Loucy (cell line): ENCODE data around the gene BCAR3.

Experiments
- H2AFZ ChIP-seq: fragments of 200-600 bp; sonication (generic); 2 replicates; pipeline ENCODE4 v1.6.0; 2016; ENCODE audit warnings: antibody characterized with exemption, mild to moderate bottlenecking, low read length, moderate library complexity
- H3F3A ChIP-seq: fragments of 200-600 bp; 2 replicates; pipeline ENCODE4 v1.6.0; 2016; ENCODE audit warnings: antibody characterized with exemption, low read depth, mild to moderate bottlenecking
- H3K27me3 ChIP-seq: fragments of 200-600 bp; sonication (generic); 2 replicates; pipeline ENCODE4 v1.6.1; 2014; ENCODE audit warnings: low read length, mild to moderate bottlenecking; ENCODE audit not compliant: insufficient read depth, poor library complexity, severe bottlenecking
- H3K36me3 ChIP-seq: fragments of 200-600 bp; sonication (generic); 2 replicates; pipeline ENCODE4 v1.6.1; 2016; ENCODE audit warnings: low read length; ENCODE audit not compliant: insufficient read depth
- H3K4me1 ChIP-seq: fragments of 200-600 bp; sonication (generic); 2 replicates; pipeline ENCODE4 v1.5.1; 2014; ENCODE audit warnings: low read length, mild to moderate bottlenecking; ENCODE audit not compliant: insufficient read depth, poor library complexity, severe bottlenecking
- H3K4me2 ChIP-seq: fragments of 200-600 bp; sonication (generic); 2 replicates; pipeline ENCODE4 v1.6.0; 2014; ENCODE audit warnings: antibody characterized with exemption, low read length, low read depth, mild to moderate bottlenecking; ENCODE audit not compliant: poor library complexity, severe bottlenecking
- H3K4me3 ChIP-seq: fragments of 200-600 bp; sonication (generic); 2 replicates; pipeline ENCODE4 v1.5.1; 2014; ENCODE audit warnings: low read length, mild to moderate bottlenecking, mixed read lengths; ENCODE audit not compliant: poor library complexity, severe bottlenecking
- H3K79me2 ChIP-seq: fragments of 200-600 bp; sonication (generic); 2 replicates; pipeline ENCODE4 v1.6.1; 2014; ENCODE audit warnings: low read length; ENCODE audit not compliant: insufficient read depth
- H3K9ac ChIP-seq: fragments of 200-600 bp; sonication (generic); 2 replicates; pipeline ENCODE4 v1.6.0; 2014; ENCODE audit warnings: mild to moderate bottlenecking, low read depth, low read length, moderate library complexity; ENCODE audit not compliant: poor library complexity, severe bottlenecking
- H3K9me2 ChIP-seq: fragments of 200-600 bp; sonication (generic); replicated peaks from 2 replicates; pipeline ENCODE4 v1.6.1; 2016; ENCODE audit warnings: low read depth, low read length, mixed read lengths
- H3K9me3 ChIP-seq: fragments of 200-600 bp; sonication (generic); 2 replicates; pipeline ENCODE4 v1.6.1; 2014; ENCODE audit warnings: mild to moderate bottlenecking, antibody characterized with exemption, low read length, low read depth; ENCODE audit not compliant: insufficient read depth
- H4K20me1 ChIP-seq: fragments of 200-600 bp; sonication (generic); 2 replicates; pipeline ENCODE4 v1.6.0; 2014; ENCODE audit warnings: antibody characterized with exemption, low read length, mild to moderate bottlenecking; ENCODE audit not compliant: insufficient read depth, poor library complexity, severe bottlenecking
- EZH2phosphoT487 ChIP-seq: fragments of 200-600 bp; IDR thresholded peaks from 2 replicates; pipeline ENCODE4 v1.6.1; 2018; ENCODE audit warnings: antibody characterized with exemption, mild to moderate bottlenecking, moderate library complexity, borderline replicate concordance
- TF ChIP-seq, protein P1 (sequence below): fragments of 200-600 bp; sonication (generic); conservative IDR thresholded peaks from 2 replicates; pipeline ENCODE4 v1.5.1; 2014; ENCODE audit warnings: mild to moderate bottlenecking, antibody characterized with exemption, low read length

The BCAR3 gene

DNA sequence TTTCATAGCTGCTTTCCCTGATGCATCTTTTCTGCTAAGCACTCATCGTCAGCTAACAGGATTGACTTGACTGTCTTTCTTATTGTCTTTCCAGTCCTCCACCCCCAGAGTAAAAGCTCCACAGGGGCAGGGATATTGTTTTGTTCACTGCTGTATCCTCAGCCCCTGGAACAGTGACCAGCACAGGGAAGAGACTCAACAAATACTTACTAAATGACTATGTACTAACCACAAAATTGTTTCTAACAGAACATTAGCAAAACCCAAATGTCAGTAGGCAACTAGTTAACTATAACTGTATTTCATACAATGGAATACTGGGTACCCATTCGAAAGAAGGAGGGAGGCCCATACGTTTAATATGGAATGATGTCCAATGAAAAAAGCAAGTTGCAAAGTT, 53.0 kb downstream of the BCAR3 start:
- Histone ChIP-seq H3K4me2 (no peak overlapping the region), H3K4me3 (no peak overlapping the region), H3K79me2 (no peaks in the 10 kb centered on the region), H3K9ac (no peak overlapping the region), H3K36me3 (no peaks in the 10 kb centered on the region), H2AFZ (no peak overlapping the region), H3K27me3 (no peaks in the 10 kb centered on the region), H3K9me3 (no peaks in the 10 kb centered on the region), H3K9me2 (no peaks in the 10 kb centered on the region), H3F3A (no peaks in the 10 kb centered on the region), H4K20me1 (no peaks in the 10 kb centered on the region), H3K4me1 (no peaks in the 10 kb centered on the region)
- TF ChIP-seq, protein P1, sequence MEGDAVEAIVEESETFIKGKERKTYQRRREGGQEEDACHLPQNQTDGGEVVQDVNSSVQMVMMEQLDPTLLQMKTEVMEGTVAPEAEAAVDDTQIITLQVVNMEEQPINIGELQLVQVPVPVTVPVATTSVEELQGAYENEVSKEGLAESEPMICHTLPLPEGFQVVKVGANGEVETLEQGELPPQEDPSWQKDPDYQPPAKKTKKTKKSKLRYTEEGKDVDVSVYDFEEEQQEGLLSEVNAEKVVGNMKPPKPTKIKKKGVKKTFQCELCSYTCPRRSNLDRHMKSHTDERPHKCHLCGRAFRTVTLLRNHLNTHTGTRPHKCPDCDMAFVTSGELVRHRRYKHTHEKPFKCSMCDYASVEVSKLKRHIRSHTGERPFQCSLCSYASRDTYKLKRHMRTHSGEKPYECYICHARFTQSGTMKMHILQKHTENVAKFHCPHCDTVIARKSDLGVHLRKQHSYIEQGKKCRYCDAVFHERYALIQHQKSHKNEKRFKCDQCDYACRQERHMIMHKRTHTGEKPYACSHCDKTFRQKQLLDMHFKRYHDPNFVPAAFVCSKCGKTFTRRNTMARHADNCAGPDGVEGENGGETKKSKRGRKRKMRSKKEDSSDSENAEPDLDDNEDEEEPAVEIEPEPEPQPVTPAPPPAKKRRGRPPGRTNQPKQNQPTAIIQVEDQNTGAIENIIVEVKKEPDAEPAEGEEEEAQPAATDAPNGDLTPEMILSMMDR: no peak
- TF ChIP-seq EZH2phosphoT487: no peak

DNA sequence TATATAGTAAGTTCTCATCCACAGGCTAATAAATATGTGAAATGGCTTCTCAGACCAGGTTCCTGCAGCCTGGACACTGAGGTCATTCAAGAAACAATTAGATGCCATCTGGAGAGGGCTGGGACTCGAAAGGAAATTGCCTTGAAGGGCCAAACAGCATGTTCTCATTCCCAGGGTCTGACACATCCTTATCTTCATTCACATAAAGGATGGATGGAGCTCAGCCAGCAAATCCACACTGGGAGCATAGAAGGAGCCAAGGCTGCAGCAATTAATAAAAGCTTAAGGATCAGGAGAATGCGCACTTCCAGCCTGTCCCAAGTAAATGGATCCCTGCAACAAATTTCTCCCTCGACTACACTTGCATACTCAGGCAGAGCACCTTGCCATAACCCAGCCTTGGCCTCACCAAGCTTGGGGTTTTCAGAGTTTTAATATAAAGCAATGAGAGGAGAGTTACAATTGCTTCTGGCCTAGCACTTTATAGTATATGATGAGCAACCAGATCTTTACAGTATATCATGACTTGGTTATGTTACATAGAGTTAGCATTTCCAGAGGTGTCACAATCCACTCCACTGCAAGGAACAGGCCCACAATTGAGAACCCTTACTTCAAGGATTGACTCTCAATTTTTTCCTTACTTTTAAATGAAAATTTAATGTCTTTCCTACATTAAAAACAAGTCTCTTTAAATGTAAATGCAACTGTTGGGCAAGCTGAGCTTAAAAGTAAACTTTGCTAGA, 55.9 kb downstream of the BCAR3 start:
- Histone ChIP-seq H4K20me1 (no peaks in the 10 kb centered on the region), H3K4me2 (no peak overlapping the region), H3K9me3 (no peaks in the 10 kb centered on the region), H2AFZ (no peak overlapping the region), H3K4me3 (no peak overlapping the region), H3K4me1 (no peaks in the 10 kb centered on the region), H3K9ac (no peak overlapping the region), H3K36me3 (no peaks in the 10 kb centered on the region), H3F3A (no peaks in the 10 kb centered on the region), H3K79me2 (no peaks in the 10 kb centered on the region), H3K9me2 (no peaks in the 10 kb centered on the region), H3K27me3 (no peaks in the 10 kb centered on the region)
- TF ChIP-seq, protein P1: no peak
- TF ChIP-seq EZH2phosphoT487: no peak

DNA sequence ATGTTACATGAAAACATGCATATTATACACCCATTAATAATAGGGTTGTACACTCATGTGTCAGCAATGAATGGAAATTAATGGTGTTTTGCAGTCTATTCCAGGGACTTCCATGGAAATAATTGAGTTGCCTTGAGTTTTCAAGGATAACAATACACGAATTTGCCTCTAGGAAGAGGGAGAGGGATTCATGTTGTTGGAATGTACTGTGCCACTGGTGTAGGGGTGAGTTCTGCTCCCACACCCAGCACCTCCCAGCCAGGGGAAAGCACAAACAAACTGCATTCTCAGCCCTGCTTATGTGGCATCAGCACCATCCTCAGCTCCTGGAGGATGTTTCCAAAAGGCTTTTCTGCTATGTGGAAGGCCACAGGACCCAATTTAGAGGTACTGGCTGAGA, 57.8 kb downstream of the BCAR3 start:
- no peaks in the 10 kb centered on the region for H3K27me3 ChIP-seq
- H4K20me1 ChIP-seq: no peaks in the 10 kb centered on the region
- H3K4me3 ChIP-seq: no peak overlapping the region
- no peaks in the 10 kb centered on the region for H3K4me1 ChIP-seq
- TF ChIP-seq, protein P1: no peak
- no peak for TF ChIP-seq EZH2phosphoT487
- no peaks in the 10 kb centered on the region for H3K36me3 ChIP-seq
- no peaks in the 10 kb centered on the region for H3K79me2 ChIP-seq
- H3K9me2 ChIP-seq: no peaks in the 10 kb centered on the region
- H3F3A ChIP-seq: no peaks in the 10 kb centered on the region
- H3K9ac ChIP-seq: no peak overlapping the region
- no peak overlapping the region for H2AFZ ChIP-seq
- no peaks in the 10 kb centered on the region for H3K9me3 ChIP-seq
- H3K4me2 ChIP-seq: no peak overlapping the region
